HG03103 (cell line): ENCODE measurements around the gene SKP1.
A peak's percentile ranks its signal among the peaks of the same experiment; 100 is the strongest.

Experiments
- ATAC-seq: cut with Tn5 transposase; IDR thresholded peaks from one replicate; pipeline ENCODE4 v1.9.1; 2021; ENCODE audit warnings: low read depth; ENCODE audit not compliant: unreplicated experiment

The SKP1 gene

DNA sequence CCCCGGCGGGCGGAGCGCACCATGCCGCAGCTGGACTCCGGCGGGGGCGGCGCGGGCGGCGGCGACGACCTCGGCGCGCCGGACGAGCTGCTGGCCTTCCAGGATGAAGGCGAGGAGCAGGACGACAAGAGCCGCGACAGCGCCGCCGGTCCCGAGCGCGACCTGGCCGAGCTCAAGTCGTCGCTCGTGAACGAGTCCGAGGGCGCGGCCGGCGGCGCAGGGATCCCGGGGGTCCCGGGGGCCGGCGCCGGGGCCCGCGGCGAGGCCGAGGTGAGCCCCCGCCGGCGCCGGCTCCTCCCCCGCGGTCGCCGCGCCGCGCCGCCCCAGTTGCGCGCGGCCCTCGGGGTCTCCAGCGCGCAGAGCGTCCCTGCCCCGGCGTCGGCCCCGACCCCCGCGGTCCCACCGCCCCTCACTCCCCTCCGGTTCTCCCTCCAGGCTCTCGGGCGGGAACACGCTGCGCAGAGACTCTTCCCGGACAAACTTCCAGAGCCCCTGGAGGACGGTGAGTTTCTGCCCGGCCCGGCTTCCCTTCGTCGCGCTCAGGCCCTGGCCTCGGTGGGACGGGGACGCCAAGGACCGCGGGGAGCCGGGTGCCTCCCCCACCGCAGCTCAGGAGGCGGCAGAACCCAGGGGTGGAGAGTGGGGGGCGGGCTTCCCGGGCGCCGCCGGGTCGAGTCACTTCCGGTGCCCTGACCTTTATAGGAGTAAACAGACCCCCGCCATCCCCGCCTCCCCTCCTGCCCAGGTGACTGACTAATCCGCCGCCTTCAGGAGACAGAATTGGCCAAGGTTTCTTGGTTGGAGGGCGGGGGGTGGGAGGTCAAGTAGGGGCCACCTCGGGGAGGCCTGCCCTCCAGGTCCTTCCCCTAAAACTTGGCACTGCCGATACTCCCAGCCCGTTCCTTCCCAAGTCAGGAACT, 61.6 kb downstream of the SKP1 start:
- peak; percentile 11 for ATAC-seq

DNA sequence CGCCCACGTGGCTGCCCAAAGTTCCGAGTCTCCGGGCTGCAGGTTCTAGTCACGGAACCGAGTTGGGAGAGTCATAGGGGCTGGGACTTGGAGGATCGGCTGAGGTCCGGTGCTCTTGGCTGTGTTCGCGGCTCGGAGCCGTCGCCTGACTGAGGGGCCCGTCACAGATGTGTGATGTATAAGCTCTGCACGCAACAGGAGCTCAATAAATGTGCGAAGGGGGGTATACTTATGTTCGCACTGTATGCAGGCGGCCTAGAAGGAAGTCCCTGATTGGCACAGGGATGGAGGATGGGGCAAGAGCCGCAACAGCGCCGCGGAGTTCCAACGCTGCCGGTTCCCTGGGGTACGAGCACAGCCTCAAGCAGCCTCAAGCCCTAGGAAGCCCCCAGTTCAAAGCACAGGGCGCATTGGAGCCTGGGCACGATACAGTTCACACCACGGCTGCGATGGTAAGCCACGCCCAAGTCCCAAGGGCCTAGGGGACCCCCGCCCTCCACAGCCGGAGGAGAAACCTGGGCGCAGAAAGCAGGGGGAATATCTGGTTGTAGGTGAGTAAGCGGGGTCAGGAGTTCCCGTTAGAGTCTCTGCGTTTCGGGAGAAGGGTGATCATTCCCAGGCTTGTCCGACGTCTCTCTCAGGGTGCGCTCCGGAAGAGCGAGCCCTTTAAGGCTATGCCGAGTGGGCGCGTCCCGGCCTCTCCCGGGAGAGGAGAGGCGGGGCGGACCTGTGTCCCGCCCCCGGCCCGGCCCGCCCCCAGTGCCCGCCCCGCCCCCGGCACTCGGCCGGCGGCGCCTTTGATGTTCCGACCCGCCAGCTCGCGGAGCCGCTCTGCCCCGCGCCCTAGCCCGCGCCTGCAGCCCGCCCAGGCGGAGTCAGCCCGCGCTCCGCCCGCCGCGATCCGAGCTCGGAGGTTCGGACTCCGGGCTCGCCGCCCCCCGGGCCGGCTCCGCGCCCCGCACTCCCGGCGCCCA, 62.6 kb downstream of the SKP1 start, which contains the start of gene TCF7:
TCF7 (plus strand) TSS at position 780 of the 974 bp plus-strand sequence. CDS start 226 bp downstream, outside the sequence.
- ATAC-seq, result peak; percentile 62

DNA sequence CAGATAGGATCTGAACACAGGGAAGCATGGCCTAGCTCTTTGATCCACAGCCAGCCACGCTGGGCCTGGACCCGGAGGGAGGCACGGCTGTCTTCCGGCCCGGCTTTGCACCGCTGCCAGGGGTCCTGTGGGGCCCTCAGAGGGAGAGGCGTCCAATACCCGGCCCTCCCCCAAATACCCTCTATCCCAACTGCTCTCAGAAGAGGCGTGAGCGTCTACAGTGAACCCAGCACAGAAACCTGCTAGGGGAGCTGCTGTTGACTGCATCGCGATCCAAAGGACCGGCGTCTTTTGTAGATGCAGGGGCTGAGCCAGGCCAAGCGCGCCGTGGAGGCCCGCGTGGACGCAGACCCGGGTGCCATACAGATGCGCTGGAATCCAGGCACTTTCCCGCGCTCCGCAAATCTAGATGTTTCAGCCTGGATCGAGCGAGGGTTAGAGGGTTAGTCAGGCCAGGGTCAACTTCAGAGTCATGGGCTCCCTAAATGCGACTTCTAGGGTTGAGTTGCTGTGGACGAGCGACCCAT, 63.3 kb downstream of the SKP1 start:
- no peak for ATAC-seq

DNA sequence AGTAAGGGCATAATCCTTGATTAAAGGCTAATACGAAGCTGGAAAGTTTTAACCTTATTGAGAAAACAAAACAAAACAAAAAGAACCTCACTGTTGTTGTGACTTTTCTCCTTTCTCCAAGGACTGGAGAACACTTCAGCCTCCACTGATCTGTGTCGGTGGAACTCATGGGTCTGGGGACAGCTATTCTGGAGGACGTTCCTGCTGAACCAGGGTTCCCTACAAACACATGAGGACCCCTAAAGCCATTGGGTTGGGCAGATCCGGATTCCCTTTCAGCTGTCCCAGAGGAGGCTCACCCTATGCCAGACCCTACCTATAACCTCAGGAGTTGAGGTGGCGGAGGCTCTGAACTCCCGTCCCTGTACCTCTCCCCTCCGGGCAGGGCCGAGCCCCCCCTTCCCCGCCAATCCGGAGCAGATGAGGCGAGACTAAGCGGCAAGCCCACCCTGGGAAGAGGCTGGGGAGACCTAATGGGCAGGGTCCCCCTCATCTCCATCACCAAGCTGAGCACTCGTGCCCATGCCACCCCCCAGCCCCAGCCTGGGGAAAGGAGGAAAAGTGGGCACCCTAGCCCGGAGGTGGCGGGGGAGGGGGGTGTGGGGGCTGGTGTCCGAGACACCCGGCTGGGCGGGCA, 63.9 kb downstream of the SKP1 start:
- no peak for ATAC-seq

- no peak for ATAC-seq
Observed at GRCh38 chr5:134111741-134112647, 64.8 kb downstream of the SKP1 start.

DNA sequence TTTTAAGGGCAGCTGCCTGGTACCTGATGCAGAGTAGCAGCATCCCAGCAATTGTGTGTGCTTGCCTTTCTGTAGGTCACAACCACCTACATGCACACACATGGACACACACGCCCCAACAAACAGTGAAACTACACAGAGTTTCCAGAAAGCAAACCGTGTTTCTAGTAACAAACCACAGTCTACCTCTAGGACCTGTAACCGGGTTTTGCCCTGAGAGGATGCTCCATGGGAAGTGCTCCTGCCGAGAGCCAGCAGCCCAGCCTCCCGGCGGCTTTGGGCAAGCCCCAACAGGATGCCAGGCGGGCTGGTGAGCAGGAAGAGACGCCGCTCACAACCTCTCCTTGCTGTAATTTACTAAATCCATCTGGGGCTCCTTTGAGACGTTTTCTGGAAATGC, 66.4 kb downstream of the SKP1 start:
- no peak for ATAC-seq

- ATAC-seq, result no peak
Observed at GRCh38 chr5:134107779-134108178, 69.0 kb downstream of the SKP1 start.

- ATAC-seq, result no peak
Observed at GRCh38 chr5:134106991-134107701, 69.6 kb downstream of the SKP1 start.

- ATAC-seq, result no peak
Observed at GRCh38 chr5:134103998-134104654, 72.6 kb downstream of the SKP1 start.

GRCh38 chr5:134103397-134103796, 73.4 kb downstream of the SKP1 start:
- no peak for ATAC-seq

DNA sequence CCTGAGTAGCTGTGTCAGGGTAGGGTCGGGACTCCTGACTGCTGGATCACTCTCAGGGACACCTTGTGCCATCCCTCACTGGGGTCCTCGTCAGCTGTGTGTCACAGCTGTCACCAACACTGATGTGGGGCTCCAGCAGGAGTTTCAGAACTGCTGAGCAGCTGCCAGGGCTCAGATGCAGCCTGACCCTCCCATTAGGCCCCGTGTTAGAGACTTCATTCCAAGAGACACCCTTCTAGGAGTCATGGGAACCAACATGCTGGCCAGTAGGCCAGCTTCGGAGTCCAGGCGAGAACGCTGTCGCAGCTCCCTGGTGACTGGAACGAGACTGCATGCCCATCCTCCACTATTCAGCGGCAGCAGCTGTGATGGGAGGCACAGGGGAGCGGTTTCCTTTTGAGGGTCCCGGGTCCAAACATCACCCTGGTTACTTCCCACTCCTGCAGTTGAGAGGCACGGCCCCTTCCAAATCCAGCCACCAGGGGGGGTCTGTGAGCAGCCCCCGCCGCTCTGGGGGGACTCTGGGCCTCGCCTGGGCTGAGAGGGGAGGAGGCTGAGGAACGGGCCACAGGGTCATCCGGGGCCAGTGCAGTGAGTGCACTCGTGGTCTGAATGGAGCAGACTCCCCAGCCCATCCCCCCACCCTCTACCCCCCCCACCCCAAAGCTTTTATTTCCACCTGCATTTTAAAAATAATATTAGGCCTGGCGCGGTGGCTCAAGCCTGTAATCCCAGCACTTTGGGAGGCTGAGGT, 74.9 kb downstream of the SKP1 start:
- no peak for ATAC-seq

GRCh38 chr5:134100283-134101091, 76.3 kb downstream of the SKP1 start:
- ATAC-seq, result peak; percentile 78

DNA sequence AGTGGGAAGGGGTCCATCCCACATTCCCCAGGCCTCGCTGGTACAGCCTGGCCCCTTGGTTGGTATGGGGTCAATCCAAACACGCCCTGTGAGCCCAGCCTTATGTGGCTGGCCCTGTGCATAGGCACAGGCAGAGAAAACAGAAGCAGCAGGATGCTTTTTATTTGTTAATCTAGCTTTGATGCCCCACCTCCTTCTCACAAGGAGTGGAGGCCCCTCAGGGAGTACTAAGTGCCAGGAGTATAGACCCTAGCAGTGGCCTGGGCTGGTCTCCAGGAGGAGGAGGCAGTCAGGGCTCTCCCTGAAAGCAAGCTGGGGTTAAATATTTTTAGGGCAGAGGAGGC, 76.8 kb downstream of the SKP1 start:
- peak; percentile 1 for ATAC-seq

DNA sequence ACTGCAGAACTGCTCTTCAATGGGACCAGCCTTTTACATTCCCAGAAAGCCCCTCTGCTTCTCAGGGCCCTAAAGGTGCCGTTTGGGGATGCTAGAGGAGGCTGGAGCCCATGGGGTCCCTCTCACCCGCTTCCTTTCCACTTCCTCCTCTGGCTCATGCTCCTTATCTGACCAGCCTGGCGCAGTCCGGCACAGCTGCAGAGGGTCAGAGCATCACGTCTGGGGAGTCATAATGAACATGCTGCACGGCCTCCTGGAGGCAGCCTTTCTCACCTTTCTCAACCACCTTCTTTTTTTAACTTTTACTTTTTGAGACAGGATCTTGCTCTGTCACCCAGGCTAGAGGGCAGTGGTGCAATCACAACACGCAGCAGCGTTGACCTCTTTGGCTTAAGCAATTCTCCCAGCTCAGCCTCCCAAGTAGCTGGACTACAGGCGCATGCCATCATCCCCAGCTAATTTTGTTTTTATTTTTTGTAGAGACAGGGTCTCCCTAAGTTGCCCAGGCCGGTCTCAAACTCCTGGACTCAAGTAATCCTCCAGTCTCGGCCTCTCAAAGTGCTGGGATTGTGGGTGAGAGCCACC, 77.4 kb downstream of the SKP1 start:
- ATAC-seq, result no peak
